Urothelium cell line (cell line): Measurements from ENCODE around the gene SYNPO.
A peak's percentile ranks its signal among the peaks of the same experiment; 100 is the strongest.

Experiments
- DNase-seq: peaks from one replicate; pipeline ENCODE4 v3.0.0; 2011; ENCODE audit warnings: low spot score, mixed read lengths
- FAIRE-seq: peaks from 2 replicates; lab custom pipeline; 2011; peaks lifted over from hg19 to GRCh38; lab: Jason Lieb, UNC

The SYNPO gene

GRCh38 chr5:150674341-150674821, 33.9 kb downstream of the SYNPO start:
- FAIRE-seq (no peak), DNase-seq (no peak)

GRCh38 chr5:150675069-150675468, 34.6 kb downstream of the SYNPO start:
- DNase-seq (no peak), FAIRE-seq (no peak)

GRCh38 chr5:150676578-150676977, 36.1 kb downstream of the SYNPO start:
- DNase-seq = no peak
- no peak for FAIRE-seq

- DNase-seq = no peak
These were observed 48.7 kb downstream of the SYNPO start for GRCh38 chr5:150689120-150689519.

GRCh38 chr5:150690760-150691159, 50.3 kb downstream of the SYNPO start:
- FAIRE-seq (no peak), DNase-seq (no peak)

More at GRCh38 chr5:150689120-150689519, 48.7 kb downstream of the SYNPO start:
- FAIRE-seq = no peak

- DNase-seq (no peak), FAIRE-seq (no peak)
These were observed 51.8 kb downstream of the SYNPO start for GRCh38 chr5:150692276-150692675.

GRCh38 chr5:150694612-150695011, 54.2 kb downstream of the SYNPO start:
- no peak for DNase-seq
- FAIRE-seq = no peak

- FAIRE-seq (no peak), DNase-seq (no peak)
These were observed 59.8 kb downstream of the SYNPO start for GRCh38 chr5:150700246-150700593.

- FAIRE-seq = no peak
- peak; percentile 94 for DNase-seq
These were observed 60.3 kb downstream of the SYNPO start, which contains the start of gene RBM22 for GRCh38 chr5:150700594-150701377. Gene RBM22, minus strand, starts transcription at chr5:150701062. Its CDS starts 77 bp downstream, at chr5:150700985.

GRCh38 chr5:150703762-150704161, 63.3 kb downstream of the SYNPO start:
- FAIRE-seq = no peak
- no peak for DNase-seq

GRCh38 chr5:150706776-150707390, 66.4 kb downstream of the SYNPO start:
- FAIRE-seq = no peak
- DNase-seq = no peak
